AG04450 (cell line): ENCODE data around the gene ANAPC13. TPM values are rescaled to one million over a fixed set of nuclear protein-coding genes. Genes with fewer than 3 reads are reported as not detected.

Source experiments
- CTCF ChIA-PET: fragments of 300-600, 350-600 bp; formaldehyde crosslinking; extraction: SDS; loops from one replicate; lab custom pipeline; 2022; ENCODE audit warnings: antibody characterized with exemption, inconsistent platforms; lab: Charles Lee
- POLR2A ChIA-PET: fragments of 350-600 bp; formaldehyde crosslinking; extraction: SDS; loops from one replicate; lab custom pipeline; 2021; ENCODE audit warnings: antibody characterized with exemption, inconsistent platforms; lab: Yijun Ruan, JAX
- DNase-seq: peaks from one replicate; pipeline ENCODE4 v3.0.0-alpha.2; 2011; ENCODE audit warnings: low read depth, low spot score
- H3K27ac ChIP-seq: one replicate; pipeline ENCODE4 v1.5.1; 2012; ENCODE audit warnings: low read depth, low read length, control low read depth
- H3K27me3 ChIP-seq: one replicate; pipeline ENCODE4 v1.6.0; 2012; ENCODE audit warnings: low read length; ENCODE audit not compliant: control insufficient read depth, insufficient read depth
- H3K4me3 ChIP-seq: 2 replicates; pipeline ENCODE4 v1.5.1; 2011; ENCODE audit warnings: mild to moderate bottlenecking, low read depth, low read length, control low read depth
- H3K9me3 ChIP-seq: 2 replicates; pipeline ENCODE4 v1.5.1; 2012; ENCODE audit warnings: low read length; ENCODE audit not compliant: control insufficient read depth, insufficient read depth
- polyA plus RNA-seq: library from polyadenylated mRNA; depleted of rRNA; stranded (reverse); fragments of >200 nt; gene quantifications from 2 replicates; pipeline ENCODE4 v1.2.3, GENCODE V29; 2011
- TF ChIP-seq, protein P1 (sequence below): IDR thresholded peaks from 2 replicates; pipeline ENCODE4 v1.5.1; 2011; ENCODE audit warnings: low read depth, low read length, control low read depth, inconsistent platforms

ANAPC13 gene
- polyA plus RNA-seq, 1 experiment = 176 TPM

DNA sequence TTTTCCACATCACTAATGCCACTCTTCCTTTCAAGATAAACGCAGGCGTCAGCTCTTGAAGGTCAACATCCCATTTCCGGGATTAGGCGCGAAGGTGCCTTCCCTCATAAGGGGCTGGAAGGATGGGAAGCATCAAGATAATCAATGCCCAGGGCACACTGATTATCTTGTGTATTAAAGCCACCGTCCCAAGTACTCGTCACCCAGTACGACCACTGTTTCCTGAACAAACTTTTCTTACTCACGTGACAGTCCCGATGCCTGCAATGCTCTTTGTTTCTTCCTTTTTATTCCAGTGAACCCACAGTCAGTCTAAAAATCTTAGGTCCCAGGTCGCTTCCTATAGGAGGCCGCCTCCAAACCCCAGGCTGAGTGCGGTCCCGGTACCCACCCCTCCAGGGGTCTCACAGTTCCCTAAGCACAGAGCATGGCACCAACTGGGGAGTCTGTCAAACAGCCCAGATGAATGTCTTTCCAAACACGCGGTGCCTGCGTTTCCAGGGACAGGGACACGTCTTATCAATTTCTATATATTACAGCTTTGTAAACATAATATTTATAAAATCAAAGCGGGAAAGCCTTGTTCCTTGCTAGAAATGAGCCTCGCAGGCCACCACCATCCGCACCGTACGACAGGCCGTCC, 589 bp downstream of the ANAPC13 start:
- Histone ChIP-seq H3K27me3 (no peaks in the 10 kb centered on the region), H3K27ac (peak overlapping the region; percentile 97), H3K9me3 (no peaks in the 10 kb centered on the region; the same call in 1 of the 2 replicates), H3K4me3 (peak overlapping the region; percentile 87)
- TF ChIP-seq, protein P1, sequence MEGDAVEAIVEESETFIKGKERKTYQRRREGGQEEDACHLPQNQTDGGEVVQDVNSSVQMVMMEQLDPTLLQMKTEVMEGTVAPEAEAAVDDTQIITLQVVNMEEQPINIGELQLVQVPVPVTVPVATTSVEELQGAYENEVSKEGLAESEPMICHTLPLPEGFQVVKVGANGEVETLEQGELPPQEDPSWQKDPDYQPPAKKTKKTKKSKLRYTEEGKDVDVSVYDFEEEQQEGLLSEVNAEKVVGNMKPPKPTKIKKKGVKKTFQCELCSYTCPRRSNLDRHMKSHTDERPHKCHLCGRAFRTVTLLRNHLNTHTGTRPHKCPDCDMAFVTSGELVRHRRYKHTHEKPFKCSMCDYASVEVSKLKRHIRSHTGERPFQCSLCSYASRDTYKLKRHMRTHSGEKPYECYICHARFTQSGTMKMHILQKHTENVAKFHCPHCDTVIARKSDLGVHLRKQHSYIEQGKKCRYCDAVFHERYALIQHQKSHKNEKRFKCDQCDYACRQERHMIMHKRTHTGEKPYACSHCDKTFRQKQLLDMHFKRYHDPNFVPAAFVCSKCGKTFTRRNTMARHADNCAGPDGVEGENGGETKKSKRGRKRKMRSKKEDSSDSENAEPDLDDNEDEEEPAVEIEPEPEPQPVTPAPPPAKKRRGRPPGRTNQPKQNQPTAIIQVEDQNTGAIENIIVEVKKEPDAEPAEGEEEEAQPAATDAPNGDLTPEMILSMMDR = no peak
- DNase-seq = no peak
- POLR2A ChIA-PET = interaction anchor here (0.6 to 1.7 kb wide), 17 partner anchors 8 to 284 kb away, joined by 3 to 10 read pairs (median 4); partner anchors contain the start of genes AMOTL2 and RYK
- CTCF ChIA-PET = interaction anchor here (0.7 to 2.2 kb wide), 5 partner anchors 8 to 177 kb away, joined by 3 to 9 read pairs (median 3); no protein-coding TSS in a partner anchor

GRCh38 chr3:134483195-134483900, 2.4 kb downstream of the ANAPC13 start:
- peak; percentile 46 for DNase-seq
- Histone ChIP-seq H3K4me3 (peak overlapping the region; percentile 26; the same call in 1 of the 2 replicates), H3K27me3 (no peaks in the 10 kb centered on the region)

GRCh38 chr3:134482622-134483021, 3.2 kb downstream of the ANAPC13 start:
- peak overlapping the region; percentile 26; the same call in 1 of the 2 replicates for H3K4me3 ChIP-seq
- no peak for DNase-seq
- TF ChIP-seq, protein P1 = no peak
- POLR2A ChIA-PET = interaction anchor here (0.8 to 2.4 kb wide), 6 partner anchors 10 to 175 kb away, joined by 3 to 17 read pairs (median 6); partner anchors contain the start of gene AMOTL2
- H3K9me3 ChIP-seq = no peaks in the 10 kb centered on the region; the same call in 1 of the 2 replicates
- H3K27ac ChIP-seq = peak overlapping the region; percentile 93
- CTCF ChIA-PET = interaction anchor here (1.4 to 12.8 kb wide), 6 partner anchors 9 to 269 kb away, joined by 4 to 306 read pairs (median 17); no protein-coding TSS in a partner anchor
- no peaks in the 10 kb centered on the region for H3K27me3 ChIP-seq

More at GRCh38 chr3:134483195-134483900, 2.4 kb downstream of the ANAPC13 start:
- TF ChIP-seq, protein P1 = no peak
- CTCF ChIA-PET = interaction anchor here (1.0 to 12.8 kb wide), 8 partner anchors 8 to 270 kb away, joined by 3 to 306 read pairs (median 6); no protein-coding TSS in a partner anchor
- H3K27ac ChIP-seq = peak overlapping the region; percentile 93
- no peaks in the 10 kb centered on the region; the same call in 1 of the 2 replicates for H3K9me3 ChIP-seq
- POLR2A ChIA-PET = interaction anchor here (0.8 to 2.4 kb wide), 6 partner anchors 11 to 175 kb away, joined by 3 to 17 read pairs (median 6); partner anchors contain the start of gene AMOTL2

- DNase-seq = no peak
- Histone ChIP-seq H3K27me3 (no peaks in the 10 kb centered on the region), H3K9me3 (no peaks in the 10 kb centered on the region; the same call in 1 of the 2 replicates), H3K4me3 (no peak overlapping the region), H3K27ac (no peak overlapping the region)
- CTCF ChIA-PET = interaction anchor here (0.5 to 12.8 kb wide), 7 partner anchors 8 to 268 kb away, joined by 3 to 306 read pairs (median 4); no protein-coding TSS in a partner anchor
- TF ChIP-seq, protein P1 = no peak
- POLR2A ChIA-PET = interaction anchor here (0.6 kb wide), 1 partner anchor 168 kb away, joined by 3 read pairs; no protein-coding TSS in a partner anchor
Measured at GRCh38 chr3:134481166-134481565, 4.6 kb downstream of the ANAPC13 start.
